ENCODE measurements around the gene ATP7B.

DNA sequence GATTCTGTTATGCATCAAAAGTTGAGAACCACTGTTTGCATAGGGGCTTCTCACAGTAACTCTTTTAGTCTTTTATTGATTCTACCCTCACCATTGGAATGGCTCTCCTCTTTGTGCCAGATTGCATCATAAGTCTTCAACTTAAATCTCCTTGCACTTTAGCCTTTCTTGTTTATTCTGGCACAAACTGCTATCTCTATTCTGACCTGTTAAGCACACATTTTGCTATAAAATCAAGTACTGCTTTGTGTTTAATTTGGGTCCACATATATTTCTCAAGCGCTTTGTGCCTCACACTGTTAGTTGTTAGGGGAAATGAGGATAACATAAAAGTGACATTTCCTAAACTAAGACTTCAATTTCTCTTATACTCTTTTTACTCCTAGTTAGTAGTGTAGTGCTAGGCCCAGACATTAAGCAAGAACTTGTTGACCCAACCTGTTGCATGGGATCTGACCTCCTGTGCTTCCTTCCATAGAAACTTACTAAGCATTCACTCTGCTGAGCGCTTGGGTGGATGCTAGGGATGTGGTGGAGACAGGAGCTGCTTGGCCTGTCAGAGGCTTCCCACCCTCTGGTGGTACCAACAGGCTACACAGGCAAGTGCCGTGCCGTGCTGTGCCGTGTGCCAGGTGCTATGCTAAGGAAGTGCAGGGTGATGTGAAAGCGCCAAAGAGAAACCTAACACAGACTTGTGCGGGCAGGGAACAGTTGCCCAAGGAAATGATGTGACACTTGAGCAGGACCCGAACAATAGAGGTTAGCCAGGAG is 14.4 kb upstream of the ATP7B start:
- TF ChIP-seq POLR2A (IDR thresholded peaks at IDR 0.05), result no peak
- TF ChIP-seq, protein P1, sequence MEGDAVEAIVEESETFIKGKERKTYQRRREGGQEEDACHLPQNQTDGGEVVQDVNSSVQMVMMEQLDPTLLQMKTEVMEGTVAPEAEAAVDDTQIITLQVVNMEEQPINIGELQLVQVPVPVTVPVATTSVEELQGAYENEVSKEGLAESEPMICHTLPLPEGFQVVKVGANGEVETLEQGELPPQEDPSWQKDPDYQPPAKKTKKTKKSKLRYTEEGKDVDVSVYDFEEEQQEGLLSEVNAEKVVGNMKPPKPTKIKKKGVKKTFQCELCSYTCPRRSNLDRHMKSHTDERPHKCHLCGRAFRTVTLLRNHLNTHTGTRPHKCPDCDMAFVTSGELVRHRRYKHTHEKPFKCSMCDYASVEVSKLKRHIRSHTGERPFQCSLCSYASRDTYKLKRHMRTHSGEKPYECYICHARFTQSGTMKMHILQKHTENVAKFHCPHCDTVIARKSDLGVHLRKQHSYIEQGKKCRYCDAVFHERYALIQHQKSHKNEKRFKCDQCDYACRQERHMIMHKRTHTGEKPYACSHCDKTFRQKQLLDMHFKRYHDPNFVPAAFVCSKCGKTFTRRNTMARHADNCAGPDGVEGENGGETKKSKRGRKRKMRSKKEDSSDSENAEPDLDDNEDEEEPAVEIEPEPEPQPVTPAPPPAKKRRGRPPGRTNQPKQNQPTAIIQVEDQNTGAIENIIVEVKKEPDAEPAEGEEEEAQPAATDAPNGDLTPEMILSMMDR (IDR thresholded peaks at IDR 0.05), result no peak
